HG03175 (cell line): Measurements from ENCODE around the gene EPHA10.

Experiments
- ATAC-seq: cut with Tn5 transposase; IDR thresholded peaks from one replicate; pipeline ENCODE4 v1.9.1; 2021; ENCODE audit warnings: mild to moderate bottlenecking, moderate library complexity; ENCODE audit not compliant: unreplicated experiment

Gene EPHA10

DNA sequence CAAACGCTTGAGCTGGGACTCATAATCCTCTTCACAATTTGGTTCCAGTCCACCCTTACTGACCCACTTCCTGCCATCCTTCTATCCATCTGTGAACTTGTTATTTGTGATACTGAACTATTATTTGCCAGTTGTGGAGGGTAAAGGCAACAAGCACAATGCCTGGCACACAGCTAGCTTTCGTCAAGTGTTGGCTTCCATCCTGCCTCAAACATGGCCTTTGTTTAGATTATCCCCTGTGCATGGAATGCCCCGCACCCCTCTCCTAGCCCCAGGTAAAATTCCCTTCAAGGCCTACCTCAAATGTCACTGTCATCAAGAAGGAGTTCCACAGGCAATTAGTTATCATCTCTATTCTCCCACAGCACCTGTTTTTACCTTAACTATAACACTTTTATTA, 84.0 kb downstream of the EPHA10 start:
- ATAC-seq: no peak

GRCh38 chr1:37677808-37678207, 87.1 kb downstream of the EPHA10 start:
- no peak for ATAC-seq

DNA sequence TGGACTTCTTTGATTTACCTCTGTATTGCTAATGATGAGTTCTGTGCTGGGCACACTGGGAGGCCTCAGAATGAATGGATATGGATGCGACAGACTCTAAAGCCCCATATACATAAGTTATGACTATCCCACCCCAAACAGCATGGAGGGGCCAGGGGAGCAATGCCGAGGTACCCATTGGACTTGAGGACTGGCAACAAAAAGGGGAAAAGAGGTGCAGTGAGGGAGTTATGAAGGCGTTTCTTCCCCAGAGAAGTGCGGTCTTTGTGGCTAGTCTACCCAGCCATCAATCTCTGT, 87.8 kb downstream of the EPHA10 start:
- no peak for ATAC-seq

- no peak for ATAC-seq
These were observed 88.4 kb downstream of the EPHA10 start for GRCh38 chr1:37676281-37677142.

DNA sequence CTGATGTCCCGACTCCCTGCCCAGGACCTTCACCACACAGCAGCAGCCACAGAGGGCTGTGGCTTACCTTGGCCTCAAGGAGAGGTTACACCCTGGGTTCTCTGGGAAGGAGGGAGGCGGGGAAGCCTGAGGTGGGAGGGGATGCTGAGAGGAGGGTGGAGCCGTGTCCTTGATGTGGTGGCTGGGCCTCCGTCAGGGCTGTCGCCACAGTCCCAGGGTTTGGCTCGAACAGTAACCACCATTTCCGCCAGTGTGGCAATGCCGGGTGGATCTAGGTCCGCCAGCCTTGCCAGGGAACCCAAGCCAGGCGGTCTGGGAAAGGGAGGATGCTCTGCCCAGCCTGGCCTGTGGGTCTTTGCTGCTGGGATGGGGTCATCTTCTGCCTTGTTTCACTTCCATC, 91.0 kb downstream of the EPHA10 start:
- ATAC-seq: no peak

DNA sequence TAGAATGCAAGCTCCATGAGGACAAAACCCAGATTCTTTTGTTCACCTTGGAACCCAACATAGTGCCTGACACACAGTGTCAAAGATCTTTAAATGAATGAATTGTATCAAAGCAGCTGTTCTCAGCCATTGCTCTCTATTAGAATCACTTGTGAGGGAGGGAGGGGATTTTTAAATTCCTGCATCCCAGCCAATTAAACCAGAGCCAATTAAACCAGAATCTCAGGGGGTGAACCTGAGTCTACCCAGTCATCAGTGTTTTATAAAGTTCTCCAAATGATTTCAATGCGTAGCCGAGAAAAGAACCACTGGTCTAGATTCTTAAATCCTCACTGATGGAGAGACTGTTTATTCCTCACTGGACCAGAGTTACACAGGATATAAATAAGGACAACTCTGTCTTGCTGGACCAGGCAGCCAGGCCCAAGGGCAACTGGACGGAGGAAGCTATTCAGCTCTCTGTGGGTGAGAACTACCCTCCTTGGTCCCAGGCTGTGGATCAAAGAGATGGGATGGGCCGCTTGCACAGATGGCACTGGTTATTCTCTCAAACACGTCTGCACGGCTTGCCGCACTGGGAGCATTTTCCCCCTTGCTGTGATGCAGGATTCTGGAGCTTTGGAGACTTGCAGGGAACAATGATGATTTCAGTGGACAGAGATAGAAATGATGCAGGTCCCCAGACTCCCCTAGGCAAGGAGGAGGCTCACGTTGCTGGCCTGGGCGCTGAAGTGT, 92.6 kb downstream of the EPHA10 start:
- ATAC-seq: no peak

DNA sequence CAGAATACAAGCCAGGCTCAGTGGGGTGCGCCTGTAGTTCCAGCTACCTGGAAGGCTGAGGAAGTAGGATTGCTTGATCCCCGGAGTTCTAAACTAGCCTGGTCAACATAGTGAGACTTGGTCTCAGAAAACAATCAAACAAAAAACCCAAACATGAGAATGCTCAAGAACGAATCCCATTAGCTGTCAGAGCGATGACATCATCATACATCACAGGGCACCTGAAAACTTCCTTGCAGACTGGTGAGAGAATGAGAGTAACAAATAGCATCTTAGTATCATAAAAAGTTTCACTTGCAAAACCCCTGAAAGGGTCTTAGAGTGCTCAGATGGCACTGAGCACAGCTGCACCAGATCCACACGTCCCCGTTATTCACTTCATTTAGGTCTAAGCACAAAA, 93.7 kb downstream of the EPHA10 start:
- ATAC-seq: no peak

- no peak for ATAC-seq
These were observed 94.8 kb downstream of the EPHA10 start for GRCh38 chr1:37670133-37670532.

DNA sequence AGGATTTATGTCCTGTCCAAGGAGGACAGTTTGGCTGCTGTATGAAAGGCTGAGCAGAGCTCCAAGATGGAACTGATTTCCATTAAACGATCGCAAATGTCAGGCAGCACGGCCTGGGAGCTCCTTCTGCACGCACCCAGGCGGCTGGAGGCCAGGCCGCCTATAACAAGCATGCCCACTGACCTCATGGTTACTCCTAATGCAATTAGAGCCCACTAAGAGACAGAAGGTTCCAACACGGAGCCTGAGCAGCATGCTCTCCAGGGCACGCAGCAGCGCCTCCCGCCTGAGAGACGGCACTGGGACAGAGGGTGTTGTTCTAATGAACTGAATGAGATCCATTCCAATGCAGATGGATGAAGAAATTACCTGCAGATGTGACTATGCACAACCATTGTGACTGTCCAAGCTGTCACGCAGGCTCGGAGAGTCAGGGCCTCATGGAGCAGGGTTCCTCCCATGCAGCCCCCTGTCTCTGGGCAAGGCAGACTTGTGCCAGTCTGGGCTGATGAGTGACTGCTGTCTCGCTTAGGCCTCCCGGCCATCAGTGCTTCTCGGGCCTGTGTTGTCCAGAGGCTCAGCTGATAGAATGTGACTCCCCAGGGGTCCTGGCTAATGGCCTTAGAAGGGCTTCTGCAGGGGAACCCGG, 97.8 kb downstream of the EPHA10 start:
- ATAC-seq: no peak

DNA sequence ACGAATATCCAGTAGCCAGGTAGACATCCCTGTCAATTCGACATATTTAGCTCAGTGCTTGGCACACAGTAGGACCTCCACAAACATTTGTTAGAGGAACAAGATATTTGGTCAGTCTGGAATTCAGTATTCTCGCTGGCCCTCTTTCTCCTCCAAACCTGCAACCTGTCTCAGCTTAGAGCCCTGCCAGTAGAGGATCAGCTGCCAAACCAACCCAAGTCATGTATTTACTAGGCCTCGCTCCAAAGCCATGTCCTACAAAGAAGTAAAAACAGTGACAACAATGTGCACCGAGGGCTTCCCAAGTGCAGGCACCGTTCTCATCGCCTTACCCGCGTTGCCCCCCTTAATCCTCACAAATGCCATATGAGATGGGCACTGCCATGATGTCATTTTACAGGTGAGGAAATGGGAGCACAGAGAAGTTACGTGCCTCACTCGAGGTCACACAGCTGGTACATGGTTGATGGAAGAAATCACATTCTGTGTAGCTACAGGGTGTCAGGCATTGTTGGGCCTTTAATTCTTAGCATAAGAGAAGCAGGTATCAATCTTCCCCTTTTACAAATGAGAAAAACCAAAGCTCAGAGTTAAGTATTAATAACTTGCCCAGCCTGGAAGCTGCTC, 98.6 kb downstream of the EPHA10 start:
- no peak for ATAC-seq
